Stimulated activated CD4-positive, alpha-beta T cell treated with anti-CD3 and anti-CD28 coated beads, Interleukin-12 subunit alpha, Interleukin-12 subunit beta, amount 100 ng/mL, for 4 hours (primary cell): ENCODE data around the gene RNF114.
"Not testable (repeated sequence)": the region's sequence is repeated elsewhere in the genome, so short reads cannot be mapped to it uniquely, and the experiment has no call there.

Source experiments
- DNase-seq: peaks from one replicate; pipeline ENCODE4 v3.0.0-alpha.2; 2020

RNF114 gene, protein sequence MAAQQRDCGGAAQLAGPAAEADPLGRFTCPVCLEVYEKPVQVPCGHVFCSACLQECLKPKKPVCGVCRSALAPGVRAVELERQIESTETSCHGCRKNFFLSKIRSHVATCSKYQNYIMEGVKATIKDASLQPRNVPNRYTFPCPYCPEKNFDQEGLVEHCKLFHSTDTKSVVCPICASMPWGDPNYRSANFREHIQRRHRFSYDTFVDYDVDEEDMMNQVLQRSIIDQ

DNA sequence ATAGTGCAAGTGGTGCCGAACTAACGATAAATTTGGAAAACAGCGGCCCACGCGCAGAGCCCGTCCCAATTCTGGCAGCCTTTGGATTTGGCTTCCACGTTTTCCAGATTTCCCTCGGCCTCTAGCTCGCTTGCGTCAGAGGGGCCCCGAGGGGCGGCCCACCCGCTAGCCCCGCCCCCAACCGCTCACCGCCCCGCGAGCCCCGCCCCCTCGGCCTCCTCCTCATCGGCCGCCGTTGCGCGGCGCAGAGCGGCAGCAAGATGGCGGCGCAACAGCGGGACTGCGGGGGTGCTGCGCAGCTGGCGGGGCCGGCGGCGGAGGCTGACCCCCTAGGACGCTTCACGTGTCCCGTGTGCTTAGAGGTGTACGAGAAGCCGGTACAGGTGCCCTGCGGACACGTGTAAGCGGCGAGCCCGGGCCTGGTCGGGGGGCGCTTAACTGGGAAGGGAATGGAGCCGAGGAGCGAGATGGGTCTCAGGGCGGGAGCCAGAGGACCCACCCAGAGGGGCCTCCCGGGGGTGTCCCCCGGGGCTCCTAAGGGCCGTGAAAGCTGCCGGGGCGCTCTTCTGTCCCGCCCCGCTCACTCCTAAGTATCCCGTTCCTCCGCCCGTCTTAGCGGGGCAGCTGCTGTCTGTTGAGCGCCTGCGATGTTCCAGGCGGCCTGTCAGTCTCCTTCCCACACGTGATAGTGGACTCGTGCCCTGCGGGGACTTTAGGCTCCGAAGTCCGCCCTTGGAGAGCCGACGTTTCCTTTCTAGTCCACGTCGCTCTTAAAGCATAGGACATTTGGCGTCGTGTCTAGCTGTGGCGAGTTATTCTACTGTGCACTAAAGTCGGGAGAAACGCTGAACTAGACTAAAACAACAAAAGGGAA lies at the start of gene RNF114:
RNF114 (plus strand) TSS at position 245 of the 874 bp plus-strand sequence; CDS start at position 261, 16 bp downstream.
- peak; percentile 92 for DNase-seq

DNA sequence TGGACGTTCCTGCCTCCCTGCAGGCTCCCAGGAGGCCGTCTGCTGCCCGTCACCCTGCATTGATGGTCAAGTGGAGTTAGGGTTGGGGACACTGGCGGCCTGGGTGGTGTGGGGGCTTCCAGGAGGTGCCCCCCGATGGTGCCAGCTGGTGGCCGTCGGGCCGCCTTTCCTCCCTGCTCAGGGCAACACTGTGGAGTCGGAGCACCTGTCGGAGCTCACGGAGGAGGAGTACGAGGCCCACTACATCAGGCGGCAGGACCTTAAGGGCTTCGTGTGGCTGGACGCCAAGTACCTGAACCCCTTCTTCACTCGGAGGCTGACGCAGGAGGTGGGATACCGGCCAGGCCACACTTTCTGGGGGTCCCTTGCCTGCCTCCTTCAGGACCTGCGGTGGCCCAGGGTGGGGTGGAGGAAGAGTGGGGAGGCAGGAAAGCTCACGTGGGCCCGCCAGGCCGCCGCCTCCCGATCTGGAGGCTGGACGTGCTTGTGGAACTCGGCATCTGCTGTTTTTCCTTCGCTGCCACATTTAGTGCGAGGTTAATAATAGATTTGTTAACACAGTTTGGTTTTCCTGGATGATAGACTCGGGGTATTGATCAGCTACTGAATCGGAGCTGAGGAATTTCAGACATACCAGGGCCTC lies 49.5 kb upstream of the RNF114 start:
- no peak for DNase-seq

DNA sequence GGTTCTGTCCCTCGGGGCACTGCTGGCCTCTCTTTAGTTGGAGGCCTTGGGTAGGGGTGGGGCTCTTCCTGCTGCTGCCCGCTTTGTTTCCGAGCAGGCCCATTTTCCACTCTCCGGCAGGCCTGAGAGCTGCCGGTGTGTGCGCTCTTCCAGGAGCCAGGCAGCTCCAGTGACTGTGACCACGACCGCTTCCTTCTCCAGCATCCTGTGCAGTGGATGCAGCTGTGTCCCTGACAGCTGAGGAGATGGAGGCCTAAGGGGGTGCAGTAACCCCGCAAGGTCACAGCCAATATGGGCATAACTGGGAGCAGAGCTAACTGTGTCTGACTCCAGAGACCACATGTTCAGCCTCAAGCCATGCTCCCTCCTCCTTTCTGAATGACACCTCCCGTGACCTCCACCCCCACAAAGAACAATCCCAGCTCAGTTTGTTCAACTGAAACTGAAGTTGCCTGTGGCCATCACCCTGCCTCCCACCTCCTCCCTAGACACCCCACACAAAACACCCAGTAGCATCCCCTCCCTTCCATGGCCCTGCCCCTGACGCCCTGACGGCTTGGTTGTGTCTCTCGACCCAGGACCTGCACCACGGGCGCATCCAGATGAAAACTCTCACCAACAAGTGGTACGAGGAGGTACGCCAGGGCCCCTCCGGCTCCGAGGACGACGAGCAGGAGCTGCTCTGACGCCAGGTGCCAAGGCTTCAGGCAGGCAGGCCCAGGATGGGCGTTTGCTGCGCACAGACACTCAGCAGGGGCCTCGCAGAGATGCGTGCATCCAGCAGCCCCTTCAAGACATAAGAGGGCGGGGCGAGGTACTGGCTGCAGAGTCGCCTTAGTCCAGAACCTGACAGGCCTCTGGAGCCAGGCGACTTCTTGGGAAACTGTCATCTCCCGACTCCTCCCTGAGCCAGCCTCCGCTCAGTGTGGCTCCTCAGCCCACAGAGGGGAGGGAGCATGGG lies 48.7 kb upstream of the RNF114 start:
- DNase-seq = no peak

DNA sequence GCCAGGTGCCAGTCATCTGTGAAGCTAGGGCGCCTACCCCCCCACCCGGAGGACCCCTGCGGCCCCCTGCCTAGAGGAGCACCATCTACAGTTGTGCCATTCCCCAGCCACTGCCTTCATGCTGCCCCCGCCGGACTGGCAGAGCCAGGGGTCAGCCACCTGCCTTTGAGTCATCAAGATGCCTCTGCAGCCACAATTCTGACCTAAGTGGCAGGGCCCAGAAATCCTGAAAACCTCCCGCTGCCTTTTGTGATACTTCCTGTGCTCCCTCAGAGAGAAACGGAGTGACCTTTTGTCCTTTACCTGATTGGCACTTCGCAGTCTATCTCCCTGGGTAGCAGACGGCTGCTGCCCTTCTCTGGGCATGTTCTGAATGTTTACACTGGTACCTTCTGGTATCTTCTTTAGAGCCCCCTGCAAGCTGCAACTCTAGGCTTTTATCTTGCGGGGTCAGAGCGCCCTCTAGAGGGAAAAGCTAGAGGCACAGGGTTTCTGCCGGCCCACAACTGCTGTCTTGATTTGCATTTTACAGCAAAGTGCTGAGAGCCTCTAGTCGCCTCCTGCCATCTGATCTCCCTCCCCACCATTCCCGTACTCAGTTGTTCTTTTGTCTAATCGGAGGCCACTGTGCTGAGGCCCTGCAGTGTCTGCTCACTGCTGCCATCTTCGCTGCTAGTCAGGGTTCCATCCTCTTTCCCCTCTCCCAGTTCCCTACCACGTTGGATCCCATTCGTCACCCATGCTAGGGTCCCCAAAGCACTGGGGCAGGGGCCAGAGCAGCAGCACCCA lies 47.8 kb upstream of the RNF114 start:
- peak; percentile 42 for DNase-seq

DNA sequence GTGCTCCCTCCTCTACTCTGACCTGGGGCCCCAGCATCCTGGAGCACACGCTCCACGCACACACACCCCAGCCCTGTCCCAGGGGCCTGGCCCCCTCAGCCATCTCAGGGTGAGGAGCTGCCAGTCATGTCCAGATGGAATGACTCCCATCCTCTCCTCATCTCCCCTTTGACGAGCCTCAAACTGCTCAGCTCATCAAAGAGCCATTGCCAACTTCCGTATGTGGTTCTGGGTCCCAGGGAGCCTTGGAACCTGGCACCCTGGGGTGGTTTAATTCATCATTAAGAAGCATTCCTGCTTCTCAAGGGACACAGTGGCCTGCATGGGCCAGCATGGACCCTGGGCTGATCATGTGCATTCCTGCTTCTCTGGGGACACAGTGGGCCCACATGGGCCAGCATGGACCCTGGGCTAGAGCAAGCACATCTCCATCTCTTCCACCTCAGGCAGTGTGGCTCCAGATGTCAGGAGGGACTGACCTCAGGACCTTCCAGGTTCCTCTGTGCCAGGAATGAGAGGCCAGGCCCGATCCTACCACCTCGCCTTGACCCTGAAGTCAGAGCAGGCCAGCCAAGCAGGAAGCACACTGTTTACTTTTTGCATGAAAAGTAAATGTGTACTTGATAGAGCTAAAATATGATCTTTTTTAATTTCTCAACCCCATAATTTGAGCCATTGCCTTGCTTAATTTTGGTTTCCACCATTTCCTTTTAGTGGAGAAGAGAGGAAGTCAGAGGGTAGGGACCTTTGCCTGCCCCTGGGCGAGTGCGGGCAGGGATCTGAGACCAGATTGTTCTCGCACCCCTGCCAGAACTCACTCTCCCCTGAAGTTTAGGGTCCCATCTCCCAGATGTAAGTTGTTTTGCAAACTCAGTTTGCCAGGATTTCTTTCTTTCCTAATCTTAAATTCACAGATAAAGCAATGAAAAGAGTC lies 46.9 kb upstream of the RNF114 start:
- DNase-seq = no peak

DNA sequence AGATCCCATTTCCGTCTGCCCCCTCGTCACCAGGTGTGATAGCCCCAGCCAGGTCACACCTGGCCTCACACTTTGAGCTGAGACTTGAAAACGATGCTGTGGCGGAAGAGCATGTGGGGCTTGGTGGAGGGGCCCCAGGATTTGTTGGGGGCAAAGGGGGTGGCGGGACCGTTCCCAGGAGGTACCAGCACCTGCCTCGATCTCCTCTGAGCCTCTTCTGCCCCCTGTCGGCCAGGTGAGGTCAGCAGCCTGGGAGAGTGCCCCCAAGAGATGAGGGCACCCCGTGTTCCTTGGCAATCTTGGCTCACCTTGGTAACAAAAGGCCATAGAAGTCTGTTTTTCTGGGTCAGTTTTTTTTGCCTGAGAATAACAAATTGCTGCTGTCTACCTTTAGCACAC lies 46.3 kb upstream of the RNF114 start:
- no peak for DNase-seq

DNA sequence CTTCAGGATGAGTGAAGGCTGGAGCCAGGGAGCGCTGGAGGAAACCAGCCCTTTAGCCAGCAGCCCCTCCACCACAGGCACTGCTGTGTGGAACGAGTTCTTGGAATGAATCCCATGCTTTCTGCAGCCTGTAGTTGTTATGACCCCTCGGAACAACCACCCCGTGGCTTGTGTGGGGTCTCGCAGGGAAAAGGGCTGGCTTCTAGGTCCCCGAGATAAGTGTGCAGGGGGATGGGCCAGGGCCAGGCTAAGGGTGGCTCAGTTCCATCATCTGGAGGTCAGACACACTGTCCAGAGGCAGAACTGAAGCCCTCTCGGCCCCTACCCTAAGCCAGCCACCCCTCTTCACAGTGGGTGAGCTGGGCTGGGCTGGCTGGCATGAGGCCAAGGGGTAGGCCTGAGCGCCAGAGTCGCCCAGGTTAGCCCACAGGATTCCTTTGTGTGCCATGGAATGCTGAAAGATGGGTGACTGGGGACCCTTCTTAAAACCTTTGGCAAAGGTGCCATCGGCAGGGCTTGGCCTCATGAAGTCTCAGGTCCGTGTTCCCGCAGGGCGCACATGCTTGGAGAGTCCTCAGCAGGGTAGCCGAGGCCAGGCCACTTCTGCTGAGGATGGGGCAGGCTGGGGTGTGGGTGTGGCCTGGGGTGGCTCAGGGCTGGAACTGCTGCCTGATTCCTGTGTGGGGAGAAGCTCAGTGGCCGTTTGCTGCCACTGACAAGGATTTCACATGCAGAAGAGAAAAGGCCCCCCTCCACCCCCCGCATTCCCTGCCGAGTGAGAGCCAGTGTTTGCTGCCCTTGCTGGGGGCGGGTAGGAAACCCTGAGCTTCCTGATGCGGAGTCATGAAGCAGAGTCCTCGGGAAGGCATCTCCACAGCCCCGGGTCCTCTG lies 45.5 kb upstream of the RNF114 start:
- no peak for DNase-seq

DNA sequence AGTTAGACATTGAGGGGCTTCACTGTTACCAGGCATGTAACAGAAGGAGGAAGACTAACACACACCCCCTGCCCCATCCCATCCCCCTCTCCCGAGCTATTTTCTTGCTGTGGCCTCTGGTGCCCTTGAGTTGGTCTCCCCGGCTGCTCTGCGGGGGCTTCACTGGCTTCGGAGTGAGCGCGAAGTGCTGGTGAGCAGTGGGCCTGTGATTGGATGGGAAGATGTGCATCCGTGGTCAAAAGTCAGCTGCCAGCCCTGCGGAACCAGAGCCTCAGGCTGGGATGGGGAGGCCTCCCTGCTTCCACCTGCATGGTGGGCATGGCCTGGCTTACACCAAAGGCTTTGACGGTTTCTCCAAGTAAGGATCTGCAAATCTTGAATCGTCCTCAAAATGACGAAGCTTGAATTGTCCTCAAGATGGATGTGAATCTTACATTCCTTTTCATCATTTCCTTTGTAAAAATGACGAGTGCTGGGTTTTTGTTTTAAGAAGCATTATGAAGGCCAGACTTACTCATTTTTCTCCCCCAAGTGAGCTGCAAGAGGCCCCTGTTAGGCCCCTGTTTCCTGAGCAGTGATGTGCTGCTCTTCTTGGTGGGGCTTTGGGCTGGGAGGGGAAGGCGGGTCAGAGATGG lies 44.6 kb upstream of the RNF114 start:
- no peak for DNase-seq

DNA sequence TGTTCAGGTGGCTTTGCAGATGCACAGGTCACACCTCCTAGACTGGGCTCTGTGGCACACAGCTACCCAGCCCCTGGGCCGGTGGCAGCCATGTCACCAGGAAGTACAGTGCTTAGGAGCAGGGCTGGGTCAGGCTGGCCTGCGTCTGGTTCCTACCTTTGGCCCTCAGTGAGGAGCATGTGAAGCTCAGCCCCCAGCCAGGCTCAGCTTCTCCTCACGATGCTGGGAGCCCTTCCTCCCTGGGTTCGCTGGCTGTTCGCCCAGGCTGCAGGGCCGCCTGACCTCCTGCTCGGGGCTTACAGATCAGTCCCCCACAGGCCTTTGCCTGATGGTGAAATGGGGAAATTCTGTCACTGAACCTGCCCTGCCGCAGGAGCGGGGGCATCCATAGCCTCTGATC lies 43.9 kb upstream of the RNF114 start:
- DNase-seq = no peak

DNA sequence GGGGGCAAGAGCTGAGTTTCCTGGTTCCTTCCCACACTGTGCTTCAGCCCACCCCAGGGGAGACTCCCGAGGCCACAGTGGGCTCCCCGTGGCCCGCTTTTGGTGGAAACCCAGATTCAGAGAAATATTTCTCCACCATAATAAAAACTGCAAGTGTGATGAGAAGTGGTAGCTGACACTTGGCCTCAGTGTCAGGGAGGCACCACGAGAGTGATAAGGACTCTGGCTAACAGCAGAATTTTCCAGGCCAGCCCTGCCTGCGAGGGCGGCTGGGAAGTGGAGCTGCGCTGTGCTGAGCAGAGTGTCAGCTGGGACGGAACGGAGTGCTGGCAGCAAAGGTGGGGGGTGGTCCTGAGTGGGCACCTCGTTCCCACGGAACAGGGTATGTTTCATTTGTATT lies 43.4 kb upstream of the RNF114 start:
- no peak for DNase-seq

DNA sequence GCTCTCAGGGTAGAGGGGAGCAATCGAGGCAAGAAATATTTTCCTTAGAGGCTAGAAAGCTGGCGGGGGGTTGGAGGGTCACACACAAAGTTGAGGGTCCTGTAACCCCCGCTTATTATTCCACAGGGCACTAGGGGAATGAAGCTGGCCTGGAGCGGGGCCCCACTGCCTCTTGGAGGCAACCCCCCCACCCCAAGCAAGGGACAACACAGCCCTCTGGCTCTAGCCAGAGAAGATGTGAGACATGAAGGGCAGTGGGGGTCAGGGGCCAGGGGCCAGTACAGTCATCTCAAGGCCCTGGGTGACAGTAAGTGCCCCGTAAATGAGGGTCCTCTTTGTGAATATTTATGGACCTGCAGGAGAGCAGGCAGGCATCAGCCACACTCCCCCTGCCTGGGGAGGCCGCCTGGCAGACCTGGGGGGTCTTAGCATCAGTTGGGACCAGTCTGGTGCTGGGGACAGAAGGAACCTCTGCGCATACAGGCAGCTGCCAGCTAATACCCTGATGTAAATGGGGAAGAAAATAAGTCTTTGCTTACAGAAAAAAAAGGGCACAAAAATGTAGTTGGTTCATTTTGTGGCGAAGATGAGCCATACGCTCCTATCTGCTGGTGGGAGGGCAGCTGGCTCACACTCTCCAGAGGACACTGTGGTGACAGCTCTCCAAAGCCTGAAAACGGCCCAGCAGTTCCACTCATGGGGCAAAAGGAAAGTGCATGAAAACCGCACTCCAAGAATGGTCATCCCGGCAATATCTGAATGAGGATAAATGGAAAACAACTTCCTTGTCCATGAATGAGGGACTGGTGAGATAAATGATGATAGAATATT lies 42.7 kb upstream of the RNF114 start:
- no peak for DNase-seq

DNA sequence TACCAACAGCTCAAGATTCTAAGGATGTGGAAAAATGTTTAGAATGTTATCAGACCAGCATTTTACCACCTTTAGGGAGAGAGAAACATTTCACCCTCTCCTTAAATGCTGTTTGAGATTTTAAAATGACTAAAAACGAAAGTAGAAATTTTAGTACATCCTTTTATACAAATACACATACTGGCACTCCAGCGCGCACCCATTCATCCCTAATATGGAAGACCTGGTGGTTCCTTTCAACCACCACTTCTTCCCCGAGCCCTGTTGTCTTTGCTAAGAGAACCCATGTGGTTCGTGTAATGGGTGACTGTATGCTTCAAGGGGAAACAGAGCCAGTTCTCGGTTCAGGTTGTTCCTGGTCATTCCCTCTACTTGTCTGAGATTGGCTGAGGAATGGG lies 42.1 kb upstream of the RNF114 start:
- DNase-seq = no peak

DNA sequence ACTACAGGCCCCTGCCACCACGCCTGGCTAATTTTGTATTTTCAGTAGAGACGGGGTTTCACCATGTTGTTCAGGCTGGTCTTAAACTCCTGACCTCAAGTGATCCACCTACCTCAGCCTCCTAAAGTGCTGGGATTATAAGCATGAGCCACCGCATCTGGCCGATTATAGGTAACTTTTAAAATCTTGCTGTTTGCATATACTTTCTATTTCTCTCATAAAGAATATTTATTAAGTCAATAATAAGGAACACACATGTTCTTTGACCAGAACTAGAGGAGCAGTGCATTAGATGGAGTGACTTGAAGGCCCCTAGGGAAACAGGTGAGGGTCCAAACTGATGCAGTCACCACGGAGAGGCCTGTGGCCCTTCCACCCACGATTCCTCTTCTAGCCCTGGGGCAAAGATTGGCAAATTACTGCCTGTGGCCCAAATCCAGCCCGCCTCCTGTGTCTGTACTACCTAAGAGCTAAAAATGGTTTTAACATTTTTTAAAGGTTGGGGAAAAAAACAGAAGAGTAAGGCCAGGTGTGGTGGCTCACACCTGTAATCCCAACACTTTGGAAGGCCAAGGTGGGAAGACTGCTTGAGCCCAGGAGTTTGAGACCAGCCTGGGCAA lies 40.6 kb upstream of the RNF114 start:
- DNase-seq = not testable (repeated sequence)

DNA sequence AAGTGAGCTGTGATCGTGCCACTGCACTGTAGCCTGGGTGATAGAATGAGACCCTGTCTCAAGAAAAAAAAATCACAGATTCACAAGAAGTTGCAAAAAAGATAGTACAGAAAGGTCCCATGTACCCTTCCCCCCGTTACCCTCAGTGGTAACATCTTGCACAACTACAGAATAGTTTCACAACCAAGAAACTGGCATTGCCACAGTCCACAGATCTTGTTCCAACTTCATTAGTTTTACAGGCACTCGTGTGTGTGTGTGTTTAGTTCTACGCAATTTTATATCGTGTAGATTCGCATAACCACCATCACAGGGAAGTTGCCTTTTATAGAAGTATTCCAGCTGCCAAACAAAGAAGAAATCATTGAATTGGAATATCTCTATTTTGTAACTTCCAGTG lies 40.0 kb upstream of the RNF114 start:
- no peak for DNase-seq

DNA sequence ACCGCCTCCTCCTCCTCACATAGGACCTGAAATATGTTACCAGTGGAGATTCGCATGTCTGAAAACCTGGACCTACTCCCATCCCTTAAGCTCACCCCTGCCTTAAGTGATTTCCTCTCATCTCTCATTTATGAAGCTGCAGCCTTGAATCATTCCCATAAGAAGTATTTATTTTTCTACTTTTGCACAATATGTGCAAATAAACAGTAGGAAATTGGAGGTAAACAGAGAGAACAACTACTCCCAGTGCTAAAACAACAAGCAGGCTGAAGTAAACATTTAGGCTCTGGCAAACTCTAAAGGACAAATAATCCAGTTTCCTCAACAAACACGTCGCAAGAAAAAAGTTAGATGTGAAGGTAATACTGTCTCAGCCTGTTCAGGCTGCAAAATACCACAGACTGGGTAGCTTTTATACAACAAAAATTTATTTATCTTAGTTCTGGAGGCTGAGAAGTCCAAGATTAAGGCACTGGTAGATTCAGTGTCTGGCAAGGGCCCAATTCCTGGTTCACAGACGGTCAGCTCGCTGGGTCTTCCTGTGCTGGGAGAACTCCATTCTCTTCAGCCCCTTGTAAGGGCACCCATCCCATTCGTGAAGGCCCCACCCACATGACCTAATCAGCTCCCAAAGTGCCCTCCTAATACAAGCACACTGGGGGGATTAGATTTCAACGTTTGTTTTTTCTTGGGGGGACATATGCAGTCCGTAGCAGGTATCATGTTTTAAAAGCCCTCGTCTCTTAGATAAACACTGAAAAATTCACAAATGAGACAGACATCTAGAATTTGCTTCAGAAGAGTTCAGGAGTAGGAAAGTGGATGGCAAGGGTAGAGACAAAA lies 36.4 kb upstream of the RNF114 start:
- no peak for DNase-seq

DNA sequence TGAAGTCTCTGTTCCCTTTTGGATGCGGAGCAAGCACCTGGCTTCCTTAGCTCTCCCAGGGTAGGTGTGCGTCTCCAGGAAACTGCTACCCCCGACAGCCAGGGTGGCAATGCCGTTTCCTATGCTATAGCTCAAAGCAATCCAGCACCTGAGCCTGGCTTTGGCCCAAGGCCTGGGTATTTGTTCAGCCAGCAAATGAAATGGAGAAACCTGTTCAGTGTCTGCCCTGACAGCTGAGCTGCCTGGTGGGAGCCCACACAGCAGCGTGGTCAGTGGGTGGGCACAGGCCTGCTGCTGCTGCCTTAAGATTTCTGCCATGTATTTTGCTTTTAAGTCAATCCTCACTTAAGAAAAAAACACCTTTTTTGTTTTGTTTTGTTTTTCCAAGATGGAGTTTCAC lies 34.6 kb upstream of the RNF114 start:
- DNase-seq = no peak
